OCI-LY3 (cell line): Measurements from ENCODE around the gene BABAM2.

Source experiments
- H2AFZ ChIP-seq: fragments of 200-600, 300-600 bp; shearing (Covaris generic); 2 replicates; pipeline ENCODE4 v1.6.0; 2014; ENCODE audit warnings: antibody characterized with exemption, low read depth, low read length
- H3K27ac ChIP-seq: fragments of 200-600, 300-600 bp; sonication (generic); 2 replicates; pipeline ENCODE4 v1.5.1; 2014; ENCODE audit warnings: mild to moderate bottlenecking, low read length, moderate library complexity, mixed read lengths
- H3K27me3 ChIP-seq: fragments of 200-600, 300-600 bp; sonication (generic); 2 replicates; pipeline ENCODE4 v1.6.1; 2014; ENCODE audit warnings: low read depth, low read length, mixed read lengths
- H3K36me3 ChIP-seq: fragments of 200-600, 300-600 bp; sonication (generic); replicated peaks from 2 replicates; pipeline ENCODE3; 2014; ENCODE audit warnings: low read depth, low read length, mixed read lengths
- H3K4me1 ChIP-seq: fragments of 300-600, 200-600 bp; sonication (generic); 2 replicates; pipeline ENCODE4 v1.6.1; 2014; ENCODE audit warnings: low read length, mixed read lengths
- H3K4me2 ChIP-seq: fragments of 200-600, 300-600 bp; sonication (generic); 2 replicates; pipeline ENCODE4 v1.6.1; 2014; ENCODE audit warnings: low read length, mixed read lengths
- H3K4me3 ChIP-seq: fragments of 300-600, 200-600 bp; sonication (generic); 2 replicates; pipeline ENCODE4 v1.5.1; 2014; ENCODE audit warnings: antibody characterized with exemption, mild to moderate bottlenecking, low read length, moderate library complexity
- H3K79me2 ChIP-seq: fragments of 300-600, 200-600 bp; shearing (Covaris generic); 2 replicates; pipeline ENCODE4 v1.6.1; 2014; ENCODE audit warnings: mild to moderate bottlenecking, low read length, mixed read lengths
- H3K9ac ChIP-seq: fragments of 300-600, 200-600 bp; shearing (Covaris generic); 2 replicates; pipeline ENCODE4 v1.6.0; 2014; ENCODE audit warnings: mild to moderate bottlenecking, low read length, moderate library complexity
- H3K9me3 ChIP-seq: fragments of 200-600, 300-600 bp; shearing (Covaris generic); 2 replicates; pipeline ENCODE4 v1.6.1; 2014; ENCODE audit warnings: low read length, mixed read lengths; ENCODE audit not compliant: insufficient read depth
- H4K20me1 ChIP-seq: fragments of 200-600, 300-600 bp; sonication (generic); 2 replicates; pipeline ENCODE4 v1.6.1; 2016; ENCODE audit warnings: low read length, mixed read lengths; ENCODE audit not compliant: insufficient read depth
- EZH2phosphoT487 ChIP-seq: fragments of 200-600 bp; shearing (Covaris generic); IDR thresholded peaks from 2 replicates; pipeline ENCODE4 v1.6.1; 2018; ENCODE audit warnings: antibody characterized with exemption, mixed run types, low read depth
- TF ChIP-seq, protein P1 (sequence below): fragments of 200-600, 300-600 bp; sonication (generic); IDR thresholded peaks from 2 replicates; pipeline ENCODE4 v1.5.1; 2014; ENCODE audit warnings: antibody characterized with exemption, low read length, low read depth

BABAM2 gene

DNA sequence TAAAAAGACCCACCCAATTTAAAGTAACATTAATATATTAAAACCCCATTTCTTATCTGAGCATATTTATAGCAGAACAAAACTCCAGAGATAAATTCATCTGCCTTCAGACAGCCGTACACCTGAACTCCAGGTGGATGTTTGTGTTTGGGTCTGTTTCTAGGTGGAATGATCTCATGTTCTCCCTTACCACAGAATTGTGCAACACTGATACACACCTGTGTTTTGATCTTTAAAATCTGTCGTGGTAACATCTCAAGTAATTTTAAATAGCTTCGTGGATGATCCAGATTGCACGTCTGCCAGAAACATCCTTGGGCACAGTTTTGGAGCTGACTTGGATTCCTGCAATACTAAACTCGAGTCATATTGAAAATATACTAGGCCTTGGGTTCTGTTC is 294.6 kb downstream of the BABAM2 start:
- TF ChIP-seq EZH2phosphoT487 = no peak
- TF ChIP-seq, protein P1, sequence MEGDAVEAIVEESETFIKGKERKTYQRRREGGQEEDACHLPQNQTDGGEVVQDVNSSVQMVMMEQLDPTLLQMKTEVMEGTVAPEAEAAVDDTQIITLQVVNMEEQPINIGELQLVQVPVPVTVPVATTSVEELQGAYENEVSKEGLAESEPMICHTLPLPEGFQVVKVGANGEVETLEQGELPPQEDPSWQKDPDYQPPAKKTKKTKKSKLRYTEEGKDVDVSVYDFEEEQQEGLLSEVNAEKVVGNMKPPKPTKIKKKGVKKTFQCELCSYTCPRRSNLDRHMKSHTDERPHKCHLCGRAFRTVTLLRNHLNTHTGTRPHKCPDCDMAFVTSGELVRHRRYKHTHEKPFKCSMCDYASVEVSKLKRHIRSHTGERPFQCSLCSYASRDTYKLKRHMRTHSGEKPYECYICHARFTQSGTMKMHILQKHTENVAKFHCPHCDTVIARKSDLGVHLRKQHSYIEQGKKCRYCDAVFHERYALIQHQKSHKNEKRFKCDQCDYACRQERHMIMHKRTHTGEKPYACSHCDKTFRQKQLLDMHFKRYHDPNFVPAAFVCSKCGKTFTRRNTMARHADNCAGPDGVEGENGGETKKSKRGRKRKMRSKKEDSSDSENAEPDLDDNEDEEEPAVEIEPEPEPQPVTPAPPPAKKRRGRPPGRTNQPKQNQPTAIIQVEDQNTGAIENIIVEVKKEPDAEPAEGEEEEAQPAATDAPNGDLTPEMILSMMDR = no peak
- Histone ChIP-seq H3K4me1 (no peaks in the 10 kb centered on the region), H3K9me3 (no peaks in the 10 kb centered on the region), H3K27me3 (no peaks in the 10 kb centered on the region), H4K20me1 (no peaks in the 10 kb centered on the region), H3K79me2 (no peaks in the 10 kb centered on the region), H3K9ac (no peak overlapping the region), H3K4me2 (no peak overlapping the region), H3K4me3 (no peak overlapping the region), H2AFZ (no peak overlapping the region), H3K36me3 (no peaks in the 10 kb centered on the region), H3K27ac (no peak overlapping the region)

DNA sequence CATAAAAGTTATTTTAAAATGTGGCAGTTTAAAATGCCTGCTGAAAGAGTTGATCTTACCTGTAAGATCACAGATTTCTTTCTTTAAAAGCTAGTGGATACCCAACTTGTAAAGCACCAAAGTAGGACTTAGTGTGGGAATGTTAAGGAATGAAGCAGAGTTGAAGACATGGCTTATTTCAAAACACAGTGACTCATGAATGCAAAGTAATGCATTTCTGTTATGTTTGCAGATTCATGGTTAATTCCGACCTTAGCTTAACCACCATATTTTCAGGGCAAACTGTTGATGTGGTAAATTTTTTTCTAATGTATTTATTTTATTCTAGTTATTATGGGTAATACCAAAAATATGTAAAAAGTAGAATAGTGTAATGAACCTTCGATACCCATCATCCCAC is 295.4 kb downstream of the BABAM2 start:
- no peak overlapping the region for H3K4me2 ChIP-seq

DNA sequence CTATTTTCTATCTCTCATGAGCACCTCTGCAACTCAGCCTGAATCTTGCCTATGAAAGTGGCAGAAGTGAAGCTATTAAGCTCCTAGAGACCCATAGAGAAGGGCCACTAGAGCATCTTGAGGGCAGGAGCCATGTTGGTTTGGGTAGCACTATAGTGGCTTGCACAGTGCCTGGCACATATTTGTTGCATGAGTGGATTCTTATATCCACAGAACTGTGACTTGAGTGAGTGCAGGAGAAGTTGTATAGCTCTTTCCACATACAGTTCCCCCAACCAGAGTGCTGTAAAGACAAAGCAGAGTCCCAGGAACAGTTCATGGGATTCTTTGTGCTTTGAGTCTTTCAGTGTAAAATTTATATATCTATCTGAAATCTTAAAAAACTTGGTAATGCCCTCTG is 296.7 kb downstream of the BABAM2 start:
- H4K20me1 ChIP-seq = no peaks in the 10 kb centered on the region
- H3K27me3 ChIP-seq = no peaks in the 10 kb centered on the region
- no peak overlapping the region for H3K27ac ChIP-seq
- H3K4me1 ChIP-seq = no peaks in the 10 kb centered on the region
- H3K36me3 ChIP-seq = no peaks in the 10 kb centered on the region
- no peak overlapping the region for H3K4me3 ChIP-seq
- no peaks in the 10 kb centered on the region for H3K79me2 ChIP-seq
- no peak overlapping the region for H3K9ac ChIP-seq
- H2AFZ ChIP-seq = no peak overlapping the region
- TF ChIP-seq, protein P1 = no peak
- no peak for TF ChIP-seq EZH2phosphoT487
- no peak overlapping the region for H3K4me2 ChIP-seq
- no peaks in the 10 kb centered on the region for H3K9me3 ChIP-seq

More for the DNA sequence above, 295.4 kb downstream of the BABAM2 start:
- H3K27ac ChIP-seq = no peak overlapping the region
- no peaks in the 10 kb centered on the region for H3K36me3 ChIP-seq
- no peak overlapping the region for H2AFZ ChIP-seq
- no peaks in the 10 kb centered on the region for H3K79me2 ChIP-seq
- no peaks in the 10 kb centered on the region for H3K4me1 ChIP-seq
- no peak overlapping the region for H3K9ac ChIP-seq
- H3K27me3 ChIP-seq = no peaks in the 10 kb centered on the region
- no peak overlapping the region for H3K4me3 ChIP-seq
- TF ChIP-seq, protein P1 = no peak
- no peak for TF ChIP-seq EZH2phosphoT487
- H4K20me1 ChIP-seq = no peaks in the 10 kb centered on the region
- H3K9me3 ChIP-seq = no peaks in the 10 kb centered on the region

DNA sequence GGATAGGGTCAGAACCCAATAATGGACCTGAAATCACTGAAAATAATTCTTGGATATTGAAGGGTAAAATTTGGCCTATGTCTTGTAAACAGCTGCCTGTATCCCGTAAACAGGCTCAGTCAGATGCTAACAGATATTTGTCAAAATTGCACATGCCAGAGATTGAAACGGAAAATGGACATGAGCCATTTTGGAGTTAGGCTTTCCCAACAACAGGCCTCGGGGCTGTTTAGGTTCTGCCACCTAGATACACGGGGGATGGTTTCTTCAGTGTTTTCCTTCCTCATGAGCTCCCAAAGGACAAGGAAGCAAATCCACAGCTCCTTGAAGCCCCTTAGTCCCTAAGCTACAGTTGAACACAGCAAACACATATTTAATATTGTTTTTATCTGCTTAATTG is 297.9 kb downstream of the BABAM2 start:
- no peaks in the 10 kb centered on the region for H4K20me1 ChIP-seq
- no peak overlapping the region for H3K4me3 ChIP-seq
- no peaks in the 10 kb centered on the region for H3K4me1 ChIP-seq
- H3K4me2 ChIP-seq = no peak overlapping the region
- no peaks in the 10 kb centered on the region for H3K27me3 ChIP-seq
- H3K36me3 ChIP-seq = no peaks in the 10 kb centered on the region
- no peak overlapping the region for H2AFZ ChIP-seq
- no peaks in the 10 kb centered on the region for H3K9me3 ChIP-seq
- H3K27ac ChIP-seq = no peak overlapping the region
- TF ChIP-seq, protein P1 = no peak
- TF ChIP-seq EZH2phosphoT487 = no peak
- no peaks in the 10 kb centered on the region for H3K79me2 ChIP-seq
- H3K9ac ChIP-seq = no peak overlapping the region
